ENCODE results near the gene EZH2.

- TF ChIP-seq CTCF (IDR thresholded peaks at IDR 0.05) (no peak), POLR2A (IDR thresholded peaks at IDR 0.05) (no peak), POLR2AphosphoS5 (IDR thresholded peaks at IDR 0.05) (no peak)
These were observed 64.3 kb downstream of the EZH2 start for GRCh38 chr7:148819697-148820360.
